Heart right ventricle (tissue), 16 donors: ENCODE results near the gene STAB2. TPM values are rescaled to one million over a fixed set of nuclear protein-coding genes. Genes with fewer than 3 reads are reported as not detected.

ENCODE experiments used
- ATAC-seq, 8 donors: fragments of 200-7000 bp; cut with Tn5 transposase; one replicate each; pipeline ENCODE4 v1.9.1; 2020; ENCODE audit warnings: mild to moderate bottlenecking in 8 of 8, moderate library complexity in 8 of 8, moderate number of reproducible peaks in 1 of 8
- DNase-seq, 2 donors: peaks; one replicate each; pipeline ENCODE4 v3.0.0-alpha.2; 2020
- H3K27ac ChIP-seq, 10 donors: fragments of 200-600 bp; sonication (generic) in 2 of 10; one replicate each; pipeline versions ENCODE4 v1.5.0 to v1.8.0; 2020 to 2022; ENCODE audit warnings: mild to moderate bottlenecking in 3 of 10
- H3K27me3 ChIP-seq, 7 donors: fragments of 200-600 bp; one replicate each; pipeline ENCODE4 v1.8.0; 2021 to 2022; ENCODE audit warnings: mild to moderate bottlenecking in 2 of 7
- H3K36me3 ChIP-seq, 9 donors: fragments of 200-600 bp; sonication (generic) in 1 of 9; one replicate each; pipeline versions ENCODE4 v1.5.0 to v1.8.0; 2020 to 2022; ENCODE audit warnings: mild to moderate bottlenecking in 2 of 9
- H3K4me1 ChIP-seq, 9 donors: fragments of 200-600 bp; sonication (generic) in 1 of 9; one replicate each; pipeline versions ENCODE4 v1.5.0 to v1.8.0; 2020 to 2022; ENCODE audit warnings: mild to moderate bottlenecking in 4 of 9
- H3K4me3 ChIP-seq, 10 donors: fragments of 200-600 bp; sonication (generic) in 2 of 10; one replicate each; pipeline versions ENCODE4 v1.5.0 to v1.8.0; 2020 to 2022; ENCODE audit warnings: mild to moderate bottlenecking in 7 of 10, moderate library complexity in 2 of 10
- H3K9me3 ChIP-seq, 11 donors: fragments of 200-600 bp in 10 of 11; sonication (generic) in 2 of 11; one replicate each; pipeline versions ENCODE4 v1.5.0 to v1.8.0; 2013 to 2022; ENCODE audit warnings: mild to moderate bottlenecking in 2 of 11, control low read depth in 1 of 11, moderate library complexity in 1 of 11
- CTCF ChIP-seq, 9 donors: fragments of 200-600 bp; sonication (generic) in 2 of 9; IDR thresholded peaks; one replicate each; pipeline versions ENCODE4 v1.5.0 to v1.8.0; 2021 to 2022; ENCODE audit warnings: antibody characterized with exemption in 9 of 9, mild to moderate bottlenecking in 5 of 9, moderate library complexity in 1 of 9
- WGBS, 2 donors: extraction: QIAGEN DNeasy Blood & Tissue Kit; methylation state at CpG; one replicate each; pipeline ENCODE4 v1.1.7; 2013; ENCODE audit warnings: inconsistent platforms in 1 of 2; 5-methylcytosine and 5-hydroxymethylcytosine counted together
- intact Hi-C, 10 donors: fragments of 100-400 bp; cut with DNase I; formaldehyde crosslinking; loops; one replicate each; pipeline versions ENCODE4 v1.11.1 to v1.14.2; 2022
- polyA plus RNA-seq, 2 donors: library from polyadenylated mRNA; stranded (reverse); fragments of 200-250 nt; gene quantifications; one replicate each; pipeline ENCODE4 v1.2.3, GENCODE V29; 2013
- total RNA-seq, 10 donors: library from RNA; stranded (reverse); fragmentation: NEBNext Ultra II Directional in 3 of 10; extraction: Animal tissue kit (Norgen Biotek cat#: 25700) in 3 of 10; gene quantifications; one replicate each; pipeline versions ENCODE4 v1.2.1 to v1.2.4, GENCODE V29; 2021 to 2023
- donor health status: Arrhythmogenic right ventricular cardiomyopathy.
- donor health status: ischemic (EF 13 %, LVEDD 7.1; RV severe dilation, severe dysfunction).
- donor health status: healthy with polysubstance abuse.
- donor health status: DM: no; HTN: yes; CAD: no.
- donor health status: DM: no; HTN: no; CAD: no.
- donor health status: ischemic (EF 25% LVEDD 6.9; RV normal size, moderate dysfunction).
- donor health status: ischemic (EF 25% LVEDD 5.7; RV mildly dilated, moderate dysfunction).
- donor health status: healthy.
- donor health status: DM: yes; HTN: yes; CAD: no.
- donor health status: Ischemic cardiomyopathy.
- donor health status: ischemic (EF 35%, LVEDD 5.7; RV mildly dilated, moderate dysfunction).
- donor health status: nonischemic (EF 11% LVEDD 7.7; RV severe dilation, severe dysfunction).
- donor health status: DM: yes; HTN: yes; CAD: no.
- donor health status: PGD.
- donor health status: ischemic (EF 29% LVEDD 5.4; RV normal size, mild dysfunction).
- donor health status: nonischemic (EF 23%, LVEDD 6.1; RV moderate dilation, normal function).

Gene STAB2
- total and polyA plus RNA-seq, 12 donors = 0.01 to 0.50 (median 0.17) TPM; not detected in 3

GRCh38 chr12:103731539-103731938, 144.5 kb downstream of the STAB2 start:
- no peak for DNase-seq
- H3K4me3 ChIP-seq = no peak overlapping the region
- no peak for ATAC-seq
- H3K27ac ChIP-seq = no peak overlapping the region
- H3K27me3 ChIP-seq = no peaks in the 10 kb centered on the region
- H3K9me3 ChIP-seq = peaks cover 0 to 9% (median 3%) of the 10 kb centered on the region in 11 donors
- H3K36me3 ChIP-seq = no peaks in the 10 kb centered on the region
- 90% methylated on average over 1 of the region's 1 CpG for WGBS, 2 donors
- intact Hi-C loops = no loop called here
- TF ChIP-seq CTCF (IDR thresholded peaks at IDR 0.05) = no peak
- H3K4me1 ChIP-seq = no peaks in the 10 kb centered on the region

DNA sequence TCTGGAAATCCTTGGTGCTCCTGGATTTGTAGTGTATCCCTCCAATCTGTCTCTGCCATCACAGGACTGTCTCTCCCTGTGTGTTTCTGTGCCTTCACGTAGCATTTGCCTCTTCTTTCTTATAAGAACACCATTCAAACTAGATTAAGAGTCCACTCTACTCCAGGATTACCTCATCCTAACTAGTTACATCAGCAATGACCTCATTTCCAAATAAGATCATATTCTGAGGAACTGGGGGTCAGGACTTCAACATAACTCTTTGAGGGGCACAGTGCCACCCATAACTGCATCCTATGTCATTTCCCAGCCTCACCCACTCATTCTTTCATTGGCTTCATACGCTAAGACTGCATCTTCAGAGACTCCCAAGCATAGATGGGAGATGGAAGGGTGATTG, 147.8 kb downstream of the STAB2 start:
- peaks cover 0 to 9% (median 3%) of the 10 kb centered on the region in 11 donors for H3K9me3 ChIP-seq
- H3K27ac ChIP-seq = no peak overlapping the region
- ATAC-seq = no peak
- DNase-seq = no peak
- no peaks in the 10 kb centered on the region for H3K27me3 ChIP-seq
- no peak for TF ChIP-seq CTCF (IDR thresholded peaks at IDR 0.05)
- no peak overlapping the region for H3K4me3 ChIP-seq
- H3K4me1 ChIP-seq = peaks cover 0 to 3% (median 0%) of the 10 kb centered on the region in 9 donors
- intact Hi-C loops = no loop called here
- H3K36me3 ChIP-seq = no peaks in the 10 kb centered on the region
- whole genome bisulfite sequencing, 2 donors = 78 to 88% methylated on average over 2 of the region's 2 CpGs

- H3K4me3 ChIP-seq = no peak overlapping the region
- no peaks in the 10 kb centered on the region for H3K27me3 ChIP-seq
- TF ChIP-seq CTCF (IDR thresholded peaks at IDR 0.05) = no peak
- intact Hi-C loops = no loop called here
- ATAC-seq = no peak
- peaks cover 0 to 9% (median 3%) of the 10 kb centered on the region in 11 donors for H3K9me3 ChIP-seq
- H3K27ac ChIP-seq = no peak overlapping the region
- H3K4me1 ChIP-seq = peaks cover 0 to 3% (median 0%) of the 10 kb centered on the region in 9 donors
- DNase-seq = no peak
- WGBS, 2 donors = 87 to 88% methylated on average over 8 of the region's 8 CpGs
- no peaks in the 10 kb centered on the region for H3K36me3 ChIP-seq
Measured at GRCh38 chr12:103735291-103735690, 148.2 kb downstream of the STAB2 start.

- Histone ChIP-seq H3K9me3 (peaks cover 0 to 3% (median 0%) of the 10 kb centered on the region in 11 donors), H3K36me3 (no peaks in the 10 kb centered on the region), H3K4me1 (peaks cover 0 to 3% (median 0%) of the 10 kb centered on the region in 9 donors), H3K27ac (no peak overlapping the region), H3K27me3 (no peaks in the 10 kb centered on the region), H3K4me3 (no peak overlapping the region)
- intact Hi-C loops = no loop called here
- DNase-seq (no peak), ATAC-seq (no peak)
- no peak for TF ChIP-seq CTCF (IDR thresholded peaks at IDR 0.05)
- 92 to 97% methylated on average over 1 of the region's 1 CpG for WGBS, 2 donors
Measured at GRCh38 chr12:103736572-103736971, 149.5 kb downstream of the STAB2 start.
